ENCODE data around the gene NCF1. TPM values are rescaled to one million over a fixed set of nuclear protein-coding genes. Genes with fewer than 3 reads are reported as not detected.
"Not testable (repeated sequence)": the region's sequence is repeated elsewhere in the genome, so short reads cannot be mapped to it uniquely, and the experiment has no call there.

The NCF1 gene
- not detected for total RNA-seq (2021; fragmentation: NEBNext Ultra II Directional; extraction: Animal tissue kit (Norgen Biotek cat#: 25700))
- long read RNA-seq, result 0 reads

DNA sequence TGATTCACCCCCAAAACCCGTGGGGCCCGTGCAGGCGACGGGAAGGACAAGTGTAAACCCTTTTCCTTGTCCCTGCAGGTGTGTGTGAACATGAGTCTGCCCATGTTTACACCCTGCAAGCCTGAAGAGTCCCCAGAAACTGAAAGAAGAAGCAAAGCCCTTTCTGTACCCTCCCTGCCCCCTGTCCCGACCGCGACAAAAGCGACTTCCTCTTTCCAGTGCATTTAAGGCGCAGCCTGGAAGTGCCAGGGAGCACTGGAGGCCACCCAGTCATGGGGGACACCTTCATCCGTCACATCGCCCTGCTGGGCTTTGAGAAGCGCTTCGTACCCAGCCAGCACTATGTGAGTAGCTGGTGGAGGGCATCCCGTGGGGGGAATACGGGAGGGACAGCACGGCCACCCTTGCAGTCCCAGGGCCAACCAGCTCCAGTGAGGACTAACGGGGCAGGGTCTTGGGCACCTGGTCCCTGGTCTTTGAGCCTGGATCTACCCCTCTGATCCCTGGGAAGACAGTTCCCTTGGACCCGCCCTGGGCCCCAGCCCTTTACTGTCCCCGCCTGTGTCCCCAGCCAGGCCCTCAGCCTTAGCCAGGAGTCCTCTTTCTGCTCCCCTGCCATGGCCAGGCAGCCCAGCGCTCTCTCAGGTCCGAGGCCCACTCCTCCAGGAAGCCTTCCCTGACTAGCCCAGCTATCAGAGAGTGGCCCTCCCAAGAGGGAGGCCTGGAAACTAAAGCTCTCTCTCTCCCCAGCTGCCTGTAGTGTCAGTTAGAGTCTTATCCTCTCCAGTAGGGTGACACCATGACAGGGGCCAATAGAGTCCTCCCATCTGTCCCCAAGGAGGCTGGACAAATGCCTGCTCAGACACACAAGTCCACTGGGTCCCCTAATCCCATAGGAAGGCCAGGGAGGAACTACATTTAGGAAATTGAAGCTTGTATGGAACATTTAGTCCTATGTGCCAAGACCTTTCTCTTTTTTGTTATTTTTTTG lies at the start of gene NCF1:
TSS of gene NCF1 (plus strand) at position 252 of the 991 bp plus-strand sequence. CDS start at position 273, 21 bp downstream.
- H3K4me3 Mint-ChIP-seq, DNase-seq: not testable (repeated sequence)

GRCh38 chr7:74725840-74726239 lies 48.0 kb upstream of the NCF1 start:
- TF ChIP-seq, protein P1, sequence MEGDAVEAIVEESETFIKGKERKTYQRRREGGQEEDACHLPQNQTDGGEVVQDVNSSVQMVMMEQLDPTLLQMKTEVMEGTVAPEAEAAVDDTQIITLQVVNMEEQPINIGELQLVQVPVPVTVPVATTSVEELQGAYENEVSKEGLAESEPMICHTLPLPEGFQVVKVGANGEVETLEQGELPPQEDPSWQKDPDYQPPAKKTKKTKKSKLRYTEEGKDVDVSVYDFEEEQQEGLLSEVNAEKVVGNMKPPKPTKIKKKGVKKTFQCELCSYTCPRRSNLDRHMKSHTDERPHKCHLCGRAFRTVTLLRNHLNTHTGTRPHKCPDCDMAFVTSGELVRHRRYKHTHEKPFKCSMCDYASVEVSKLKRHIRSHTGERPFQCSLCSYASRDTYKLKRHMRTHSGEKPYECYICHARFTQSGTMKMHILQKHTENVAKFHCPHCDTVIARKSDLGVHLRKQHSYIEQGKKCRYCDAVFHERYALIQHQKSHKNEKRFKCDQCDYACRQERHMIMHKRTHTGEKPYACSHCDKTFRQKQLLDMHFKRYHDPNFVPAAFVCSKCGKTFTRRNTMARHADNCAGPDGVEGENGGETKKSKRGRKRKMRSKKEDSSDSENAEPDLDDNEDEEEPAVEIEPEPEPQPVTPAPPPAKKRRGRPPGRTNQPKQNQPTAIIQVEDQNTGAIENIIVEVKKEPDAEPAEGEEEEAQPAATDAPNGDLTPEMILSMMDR (IDR thresholded peaks at IDR 0.05), result no peak
- no peak for DNase-seq
- no peak overlapping the region for H3K27ac Mint-ChIP-seq
- no peaks in the 10 kb centered on the region for H3K27me3 Mint-ChIP-seq (ENCODE audit: insufficient read depth)
- H3K9me3 Mint-ChIP-seq, result no peaks in the 10 kb centered on the region
- H3K4me1 Mint-ChIP-seq (ENCODE audit: low read depth), result no peaks in the 10 kb centered on the region
- H3K36me3 Mint-ChIP-seq (ENCODE audit: low read depth), result peaks cover 23% of the 10 kb centered on the region
- H3K4me3 Mint-ChIP-seq, result no peak overlapping the region

More for the DNA sequence above, at the start of gene NCF1:
- not testable (repeated sequence) for H3K36me3 Mint-ChIP-seq (ENCODE audit: low read depth); H3K27me3 Mint-ChIP-seq (ENCODE audit: insufficient read depth); H3K4me1 Mint-ChIP-seq (ENCODE audit: low read depth); H3K27ac Mint-ChIP-seq; H3K9me3 Mint-ChIP-seq

GRCh38 chr7:74726309-74727101 lies 47.3 kb upstream of the NCF1 start:
- Mint-ChIP-seq H3K9me3 (no peaks in the 10 kb centered on the region), H3K27ac (no peak overlapping the region), H3K27me3 (ENCODE audit: insufficient read depth) (no peaks in the 10 kb centered on the region), H3K36me3 (ENCODE audit: low read depth) (peaks cover 22% of the 10 kb centered on the region), H3K4me3 (no peak overlapping the region), H3K4me1 (ENCODE audit: low read depth) (no peaks in the 10 kb centered on the region)
- DNase-seq, result no peak
- TF ChIP-seq, protein P1 (IDR thresholded peaks at IDR 0.05), result no peak

GRCh38 chr7:74728686-74729085 lies 45.1 kb upstream of the NCF1 start:
- H3K4me3 Mint-ChIP-seq; H3K27me3 Mint-ChIP-seq (ENCODE audit: insufficient read depth); H3K27ac Mint-ChIP-seq; H3K9me3 Mint-ChIP-seq; H3K4me1 Mint-ChIP-seq (ENCODE audit: low read depth); DNase-seq; H3K36me3 Mint-ChIP-seq (ENCODE audit: low read depth): not testable (repeated sequence)

DNA sequence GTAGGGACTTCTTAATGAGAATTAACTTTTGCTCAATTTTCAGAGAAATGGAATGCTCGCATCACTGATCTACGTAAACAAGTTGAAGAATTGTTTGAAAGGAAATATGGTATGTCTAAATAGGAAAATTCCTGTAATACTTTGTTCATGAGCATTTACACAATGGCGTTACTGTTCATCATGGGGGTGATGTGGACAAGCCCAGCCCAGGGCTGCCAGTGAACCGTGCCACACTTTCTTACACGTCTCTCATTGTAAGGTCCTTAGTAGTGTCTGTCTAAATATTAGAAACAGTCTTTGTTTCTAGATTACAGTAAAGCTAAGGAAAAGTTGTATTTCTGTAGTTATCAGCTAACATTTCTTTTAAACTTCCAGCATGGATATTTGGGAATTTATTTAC lies 43.6 kb upstream of the NCF1 start:
- not testable (repeated sequence) for H3K36me3 Mint-ChIP-seq (ENCODE audit: low read depth); H3K9me3 Mint-ChIP-seq; DNase-seq; H3K4me1 Mint-ChIP-seq (ENCODE audit: low read depth); H3K27me3 Mint-ChIP-seq (ENCODE audit: insufficient read depth); H3K27ac Mint-ChIP-seq; H3K4me3 Mint-ChIP-seq

DNA sequence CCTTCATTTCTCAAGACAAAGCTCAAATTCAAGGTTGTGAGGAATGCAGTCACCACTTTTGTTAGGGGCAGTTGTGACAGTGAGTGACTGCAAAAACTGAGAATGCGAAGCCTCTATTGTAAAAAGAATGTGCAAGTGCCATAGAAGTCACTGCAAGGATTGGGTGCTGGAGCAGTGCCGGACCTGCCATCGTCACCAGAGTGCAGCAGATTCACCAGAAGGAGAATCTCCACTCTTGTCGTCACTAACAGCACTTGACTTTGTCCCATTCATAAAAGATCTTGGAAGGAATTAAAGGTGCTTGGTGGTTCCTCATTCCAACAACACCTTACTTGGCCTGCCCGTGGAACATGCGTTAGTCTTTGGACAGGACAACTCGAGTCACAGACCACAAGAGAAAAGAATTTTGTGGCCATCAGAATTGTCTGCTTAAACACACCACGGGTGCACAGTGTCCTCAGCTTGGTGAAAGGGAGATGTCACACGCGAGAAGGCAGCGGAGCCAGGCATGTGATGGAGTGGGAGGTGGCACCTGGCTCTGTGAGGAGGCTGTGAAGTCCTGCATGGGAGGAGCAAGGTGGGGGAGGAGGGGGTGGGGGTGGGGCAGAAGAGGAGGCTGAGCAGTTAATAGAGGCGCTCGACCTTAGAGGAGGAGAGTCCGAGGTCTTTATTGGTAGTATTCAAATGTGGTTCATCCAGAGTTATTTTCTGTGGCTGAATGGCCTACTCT lies 33.7 kb upstream of the NCF1 start:
- DNase-seq; H3K9me3 Mint-ChIP-seq; H3K27ac Mint-ChIP-seq; H3K36me3 Mint-ChIP-seq (ENCODE audit: low read depth); H3K4me3 Mint-ChIP-seq; H3K27me3 Mint-ChIP-seq (ENCODE audit: insufficient read depth); H3K4me1 Mint-ChIP-seq (ENCODE audit: low read depth): not testable (repeated sequence)

- not testable (repeated sequence) for H3K27me3 Mint-ChIP-seq (ENCODE audit: insufficient read depth); H3K4me1 Mint-ChIP-seq (ENCODE audit: low read depth); H3K36me3 Mint-ChIP-seq (ENCODE audit: low read depth); H3K4me3 Mint-ChIP-seq; DNase-seq; H3K9me3 Mint-ChIP-seq; H3K27ac Mint-ChIP-seq
Measured at GRCh38 chr7:74743936-74744557, 29.8 kb upstream of the NCF1 start.

- H3K27ac Mint-ChIP-seq; H3K27me3 Mint-ChIP-seq (ENCODE audit: insufficient read depth); H3K36me3 Mint-ChIP-seq (ENCODE audit: low read depth); DNase-seq; H3K4me1 Mint-ChIP-seq (ENCODE audit: low read depth); H3K4me3 Mint-ChIP-seq; H3K9me3 Mint-ChIP-seq: not testable (repeated sequence)
Measured at GRCh38 chr7:74753921-74754482, 19.8 kb upstream of the NCF1 start.

GRCh38 chr7:74756673-74757072 lies 17.1 kb upstream of the NCF1 start:
- not testable (repeated sequence) for DNase-seq; H3K4me3 Mint-ChIP-seq; H3K4me1 Mint-ChIP-seq (ENCODE audit: low read depth); H3K36me3 Mint-ChIP-seq (ENCODE audit: low read depth); H3K27me3 Mint-ChIP-seq (ENCODE audit: insufficient read depth); H3K27ac Mint-ChIP-seq; H3K9me3 Mint-ChIP-seq

GRCh38 chr7:74758268-74758667 lies 15.5 kb upstream of the NCF1 start:
- not testable (repeated sequence) for H3K4me3 Mint-ChIP-seq; H3K27ac Mint-ChIP-seq; H3K36me3 Mint-ChIP-seq (ENCODE audit: low read depth); H3K9me3 Mint-ChIP-seq; H3K27me3 Mint-ChIP-seq (ENCODE audit: insufficient read depth); DNase-seq; H3K4me1 Mint-ChIP-seq (ENCODE audit: low read depth)
